Stimulated activated naive CD4-positive, alpha-beta T cell treated with Interleukin-2 at 50 U/mL for 16 hours (primary cell): Measurements from ENCODE around the gene TRIM7.

Experiments used
- DNase-seq: peaks from one replicate; lab custom pipeline; 2025; lab: John Stamatoyannopoulos, UW

Gene TRIM7

DNA sequence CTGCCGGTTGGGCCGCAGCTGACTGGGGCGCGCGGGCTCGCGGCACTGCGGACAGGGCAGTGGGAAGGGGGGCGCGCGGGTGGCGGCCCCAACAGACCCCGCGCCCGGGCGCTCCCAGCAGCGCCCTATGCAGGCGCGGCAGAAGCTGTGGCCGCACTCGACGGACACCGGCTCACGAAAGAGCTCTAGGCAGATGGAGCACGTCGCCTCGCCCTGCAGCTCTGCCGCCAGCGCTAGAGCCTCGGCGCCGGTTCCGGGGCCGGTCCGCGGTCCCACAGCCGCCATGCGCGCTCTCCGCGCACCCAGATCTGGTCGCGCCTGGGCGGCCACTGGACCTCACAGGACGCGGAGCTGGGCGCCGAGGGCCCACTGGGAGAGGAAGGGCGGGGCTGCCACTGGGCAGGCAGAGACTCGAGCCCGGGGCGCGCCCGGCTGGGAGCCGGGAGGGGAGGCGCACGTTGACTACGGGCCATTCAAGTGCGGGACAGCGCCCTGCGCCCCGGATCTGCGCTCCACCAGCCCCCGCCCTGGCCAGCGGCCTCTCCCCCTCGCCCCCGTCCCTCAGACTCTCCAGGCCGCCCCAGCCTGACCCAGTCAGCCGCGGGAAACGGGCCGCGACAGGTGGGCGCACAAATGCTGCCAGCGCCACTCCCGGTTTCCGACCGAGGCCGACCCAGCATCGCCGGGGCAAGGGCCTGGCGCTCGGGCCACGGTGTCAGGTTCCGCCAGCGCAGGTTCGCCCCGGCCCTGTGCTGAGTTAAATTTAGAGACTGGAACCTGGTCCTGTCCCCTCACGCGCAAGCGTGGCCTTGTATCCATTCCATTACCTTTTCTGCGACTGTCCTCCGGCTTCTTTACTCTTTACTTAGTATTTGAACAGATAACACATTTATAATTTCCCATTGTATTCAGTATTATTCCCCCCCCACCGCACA, at the start of gene TRIM7:
Gene TRIM7, minus strand, starts transcription at position 371 of the 935 bp plus-strand sequence. Its CDS starts 86 bp downstream, at position 285.
- no peak for DNase-seq

DNA sequence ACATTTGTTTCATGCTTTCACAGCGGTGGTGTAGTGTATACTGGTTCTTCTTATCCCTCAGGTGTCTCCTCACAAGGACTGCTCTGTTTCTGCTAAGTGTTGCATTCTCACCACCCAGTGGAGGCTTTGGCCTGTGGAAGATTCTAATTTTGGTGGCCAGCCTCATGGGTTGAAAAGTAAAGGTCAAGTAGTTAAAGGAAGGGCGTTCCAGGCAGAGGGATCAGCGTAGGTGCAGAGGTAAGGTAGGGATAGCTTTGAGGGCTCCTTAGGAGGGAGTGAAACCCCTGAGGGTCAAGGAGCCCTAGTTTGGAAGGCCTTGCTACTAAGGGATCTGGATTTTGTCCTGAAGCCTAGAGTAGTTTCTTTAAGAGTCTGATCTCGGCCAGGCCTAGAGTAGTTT, 43.3 kb upstream of the TRIM7 start:
- no peak for DNase-seq

DNA sequence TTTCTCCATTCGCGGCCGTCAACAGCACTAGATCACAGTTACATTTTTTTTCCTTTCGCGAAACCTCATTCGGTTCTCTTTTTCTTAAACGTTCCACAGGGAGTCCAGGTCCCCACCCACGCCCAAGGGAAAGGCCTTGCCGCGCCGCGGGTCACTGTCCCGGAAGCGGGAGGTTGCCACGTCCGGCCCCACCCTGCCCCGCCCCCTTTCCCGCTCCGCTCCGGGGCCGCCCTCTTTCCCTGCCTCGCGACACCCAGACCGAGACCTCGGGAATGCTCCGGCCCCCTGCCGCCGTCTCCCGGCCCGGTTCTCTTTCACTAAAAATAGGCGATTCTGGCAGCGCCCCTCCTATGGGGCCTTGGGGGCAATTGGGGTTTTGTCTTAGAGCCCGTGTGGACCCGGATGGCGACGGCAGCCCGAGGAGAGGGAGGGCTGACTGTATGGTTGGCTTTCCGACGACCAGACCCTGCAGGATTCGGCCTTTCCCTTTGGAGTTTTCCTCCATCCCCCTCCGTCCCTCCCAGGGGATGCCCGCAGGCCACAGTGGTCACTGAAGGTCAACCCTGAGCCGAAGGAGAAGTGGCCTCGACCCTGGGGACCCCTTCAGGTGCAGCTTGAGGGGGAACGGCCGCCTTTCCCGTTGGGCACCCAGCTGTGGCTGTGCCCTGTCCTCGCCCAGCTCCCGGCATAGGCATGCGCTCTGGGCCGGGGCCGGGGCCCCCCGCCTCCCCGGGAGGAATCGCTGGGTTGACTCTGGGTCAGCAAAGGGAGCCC, 41.5 kb upstream of the TRIM7 start:
- no peak for DNase-seq

DNA sequence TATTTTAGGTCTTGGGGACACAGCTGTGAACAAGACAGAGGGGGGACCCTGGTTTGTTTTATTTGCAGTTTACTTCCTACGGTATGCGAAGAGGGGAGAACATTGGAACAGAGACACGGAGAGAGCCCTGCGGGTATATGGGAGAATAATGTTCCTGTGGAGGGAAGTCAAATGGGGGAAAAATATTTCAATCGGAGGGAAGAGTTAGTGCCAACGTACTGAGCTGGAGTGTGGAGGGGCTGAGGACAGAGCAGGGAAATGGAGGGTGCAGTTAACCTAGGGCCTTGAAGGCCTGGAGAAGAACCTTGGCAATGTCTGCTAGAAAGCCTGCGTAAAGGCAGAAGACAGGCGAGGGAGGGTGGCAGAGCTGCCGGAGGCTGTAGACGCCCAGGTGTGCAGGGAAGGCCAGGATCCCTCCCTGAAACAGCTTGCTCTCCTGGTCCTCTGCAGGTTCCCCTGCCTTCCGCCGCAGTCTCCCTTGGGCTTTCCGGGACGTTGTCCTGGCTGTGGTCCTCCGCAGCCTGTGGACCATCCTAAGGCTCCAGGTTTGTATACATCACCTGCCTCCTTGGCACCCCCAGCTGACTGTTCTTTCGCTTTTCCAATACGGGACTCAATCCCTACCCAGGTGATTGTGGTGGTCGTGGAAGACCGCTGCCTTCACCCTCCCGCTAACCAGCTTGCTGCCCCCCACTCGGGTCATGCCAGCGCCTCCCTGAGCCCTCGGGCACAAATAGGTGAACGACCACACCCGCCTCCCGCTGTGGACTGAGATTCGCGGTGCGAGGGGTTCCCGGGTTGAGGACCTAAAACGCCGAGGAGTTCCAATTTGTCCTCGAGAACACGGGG, 40.7 kb upstream of the TRIM7 start:
- no peak for DNase-seq

DNA sequence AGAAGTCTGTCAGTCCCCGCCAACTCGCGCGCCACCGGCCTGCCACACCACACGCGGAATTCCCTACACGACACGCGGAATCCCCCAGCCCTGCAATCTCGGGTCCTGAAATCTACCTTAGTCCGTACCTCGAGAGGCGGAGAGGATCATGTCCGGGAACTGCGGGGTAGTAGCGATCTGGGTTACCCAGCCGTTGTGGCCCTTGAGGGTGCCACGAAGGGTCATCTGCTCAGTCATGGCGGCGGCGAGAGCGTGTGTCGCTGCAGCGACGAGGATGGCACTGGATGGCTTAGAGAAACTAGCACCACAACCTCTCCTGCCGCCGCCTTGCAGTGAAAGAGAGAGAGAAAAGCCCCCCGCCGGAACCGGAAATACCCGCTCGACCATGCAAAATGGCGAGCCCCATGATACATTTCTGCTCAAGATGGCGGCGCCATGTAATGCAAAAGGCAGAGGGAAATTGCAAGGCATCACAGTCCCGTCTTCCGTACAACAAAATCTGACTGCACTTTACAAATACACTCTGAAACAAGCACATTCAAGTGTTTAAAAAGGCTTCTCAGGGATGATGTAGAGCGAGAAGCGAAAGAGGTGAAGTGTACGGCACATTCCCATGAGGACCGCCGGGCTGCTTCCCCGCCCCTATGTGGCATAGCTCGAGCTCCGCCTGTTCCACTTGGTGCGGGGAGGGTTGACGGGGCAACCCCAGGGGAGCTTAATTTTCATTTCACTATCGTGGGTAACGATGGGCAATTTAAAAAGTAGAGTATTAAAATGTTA, 38.8 kb upstream of the TRIM7 start, which contains the start of gene RACK1:
Gene RACK1, minus strand, starts transcription at position 343 of the 780 bp plus-strand sequence. Its CDS starts 106 bp downstream, at position 237.
- no peak for DNase-seq

DNA sequence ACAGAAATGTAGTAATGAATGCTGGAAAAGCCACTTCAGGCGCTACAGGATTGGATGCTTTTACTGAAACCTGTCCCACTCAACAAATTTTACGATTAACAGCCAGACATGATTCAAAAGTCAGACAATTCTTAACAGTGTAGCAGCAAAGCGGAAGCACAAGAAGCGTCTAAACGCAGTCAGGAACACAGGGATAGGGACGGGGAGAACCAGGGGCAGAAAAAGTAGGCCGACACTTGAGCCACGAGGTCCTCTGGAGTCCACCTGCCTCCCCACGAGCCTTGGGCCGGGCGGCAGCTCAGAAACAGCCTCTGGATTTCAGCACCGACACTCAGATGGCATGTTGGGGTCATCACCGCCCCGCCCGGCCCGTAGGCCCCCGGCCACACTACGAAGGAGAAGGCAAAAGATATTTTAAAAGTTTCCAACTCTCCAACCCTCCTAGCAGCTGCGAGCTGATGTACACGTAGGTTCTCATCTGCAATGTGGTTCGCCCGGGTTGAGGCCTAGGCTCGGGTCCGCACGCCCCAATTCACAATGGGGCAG, 38.1 kb upstream of the TRIM7 start:
- no peak for DNase-seq

DNA sequence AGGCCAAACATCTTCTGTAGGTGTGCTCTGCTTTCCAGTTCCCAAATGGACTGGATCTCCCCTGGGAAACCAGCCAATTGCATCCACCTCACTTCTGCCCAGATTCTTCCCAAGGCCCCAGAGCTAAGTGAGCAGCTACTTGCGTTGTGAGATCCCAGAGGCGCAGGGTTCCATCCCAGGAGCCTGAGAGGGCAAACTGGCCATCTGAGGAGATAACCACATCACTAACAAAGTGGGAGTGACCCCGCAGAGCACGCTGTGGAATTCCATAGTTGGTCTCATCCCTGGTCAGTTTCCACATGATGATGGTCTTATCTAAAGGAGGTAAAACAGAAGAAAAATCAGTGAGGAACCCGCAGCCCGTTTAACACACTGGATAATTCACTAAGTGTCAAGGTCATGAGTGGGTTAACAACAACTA, 37.0 kb upstream of the TRIM7 start:
- DNase-seq: no peak

DNA sequence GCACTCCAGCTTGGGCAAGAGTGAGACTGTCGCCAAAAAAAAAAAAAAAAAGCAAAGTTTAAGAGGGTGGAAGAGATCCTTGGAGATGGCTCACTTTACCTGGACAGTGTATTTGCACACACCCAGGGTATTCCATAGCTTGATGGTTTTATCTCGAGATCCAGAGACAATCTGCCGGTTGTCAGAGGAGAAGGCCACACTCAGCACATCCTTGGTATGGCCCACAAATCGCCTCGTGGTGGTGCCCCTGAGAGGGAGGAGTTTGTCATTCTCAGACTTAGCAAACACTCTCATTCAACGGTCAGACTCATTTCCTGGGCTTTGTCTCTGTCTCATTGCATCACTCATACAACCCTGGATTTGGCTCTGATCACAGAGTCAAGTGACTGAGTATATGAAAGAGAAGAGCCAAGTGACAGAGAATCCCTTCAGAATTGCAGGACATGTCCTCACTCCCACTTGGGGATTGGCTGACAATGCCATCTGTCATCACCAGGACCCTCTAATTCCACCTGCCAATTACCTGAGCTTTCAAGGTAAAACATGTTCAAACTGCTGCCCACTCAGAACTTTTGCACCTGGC, 36.5 kb upstream of the TRIM7 start:
- DNase-seq: no peak

DNA sequence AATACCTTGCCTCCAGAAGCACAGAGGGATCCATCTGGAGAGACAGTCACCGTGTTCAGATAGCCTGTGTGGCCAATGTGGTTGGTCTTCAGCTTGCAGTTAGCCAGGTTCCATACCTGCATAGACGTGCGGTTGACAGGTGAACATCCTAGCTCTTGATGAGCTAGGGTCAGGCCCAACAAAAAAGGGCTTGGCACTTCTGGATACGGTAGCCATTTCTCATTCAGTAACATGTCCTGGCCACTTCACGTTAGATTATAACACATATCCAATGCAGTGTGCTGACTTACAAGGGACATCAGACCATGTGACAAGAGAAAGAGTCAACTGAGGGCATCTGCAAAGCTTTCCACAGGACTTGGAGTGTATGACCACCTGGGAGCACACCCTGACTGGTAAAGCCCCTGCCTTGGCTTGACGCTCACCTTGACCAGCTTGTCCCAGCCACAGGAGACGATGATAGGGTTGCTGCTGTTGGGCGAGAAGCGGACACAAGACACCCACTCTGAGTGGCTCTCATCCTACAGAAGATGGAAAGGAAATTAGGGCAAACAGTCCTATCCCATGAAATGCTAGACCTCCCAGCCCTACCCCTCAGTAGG, 34.2 kb upstream of the TRIM7 start:
- no peak for DNase-seq

DNA sequence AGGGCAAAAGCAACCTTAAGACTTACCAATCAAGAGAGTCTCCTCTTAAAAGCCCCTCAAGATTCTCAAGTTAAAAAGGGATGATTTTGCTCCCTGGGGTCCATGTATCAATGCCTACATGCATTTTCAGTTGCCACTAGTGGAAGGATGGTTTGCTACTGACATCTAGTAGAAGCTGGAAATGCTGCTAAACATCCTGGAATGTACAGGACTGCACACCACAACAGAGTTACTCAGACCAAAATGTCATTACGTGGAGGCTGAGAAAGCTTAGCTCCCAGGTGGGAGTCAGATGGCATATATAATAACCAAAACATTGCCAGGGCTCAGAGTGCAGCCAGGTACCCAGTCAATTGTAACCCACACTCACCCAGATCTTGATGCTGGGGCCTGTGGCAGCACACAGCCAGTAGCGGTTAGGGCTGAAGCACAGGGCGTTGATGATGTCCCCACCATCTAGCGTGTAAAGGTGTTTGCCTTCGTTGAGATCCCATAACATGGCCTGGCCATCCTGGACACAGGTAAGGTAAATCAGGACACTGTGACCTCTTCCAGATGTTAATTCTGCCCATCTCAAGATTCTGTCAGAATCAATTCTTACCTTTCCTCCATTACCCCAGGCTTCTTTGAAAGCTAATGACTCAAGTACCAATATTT, 32.9 kb upstream of the TRIM7 start:
- DNase-seq: no peak

DNA sequence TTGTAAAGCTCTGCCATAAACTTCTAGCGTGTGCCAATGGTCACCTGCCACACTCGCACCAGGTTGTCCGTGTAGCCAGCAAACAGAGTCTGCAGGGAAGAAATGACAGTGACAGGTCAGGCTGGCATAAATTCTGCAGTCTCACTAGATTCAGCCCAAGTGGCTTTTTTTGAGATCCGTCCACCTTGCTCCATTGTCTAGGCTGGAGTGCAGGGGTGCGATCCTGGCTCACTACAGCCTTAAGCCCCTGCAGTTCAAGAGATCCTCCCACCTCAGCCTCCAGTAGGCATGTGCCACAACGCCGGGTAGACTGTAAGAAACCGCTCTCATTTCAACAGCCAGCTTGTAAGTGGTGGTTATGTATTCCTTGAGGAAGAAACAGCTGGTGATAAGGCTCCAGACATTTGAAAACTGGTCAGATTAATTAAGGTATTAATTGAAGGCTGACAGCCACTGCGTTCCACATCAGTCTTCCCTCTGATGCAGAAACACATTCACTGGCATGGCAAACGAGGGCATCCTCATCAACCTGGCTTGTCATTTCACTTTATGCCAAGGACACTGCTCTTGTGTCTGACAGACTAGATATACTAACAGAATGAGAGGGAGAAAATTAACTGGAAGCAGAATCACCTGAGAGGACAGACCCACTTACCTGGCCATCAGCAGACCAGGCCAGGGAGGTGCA, 32.1 kb upstream of the TRIM7 start:
- no peak for DNase-seq

DNA sequence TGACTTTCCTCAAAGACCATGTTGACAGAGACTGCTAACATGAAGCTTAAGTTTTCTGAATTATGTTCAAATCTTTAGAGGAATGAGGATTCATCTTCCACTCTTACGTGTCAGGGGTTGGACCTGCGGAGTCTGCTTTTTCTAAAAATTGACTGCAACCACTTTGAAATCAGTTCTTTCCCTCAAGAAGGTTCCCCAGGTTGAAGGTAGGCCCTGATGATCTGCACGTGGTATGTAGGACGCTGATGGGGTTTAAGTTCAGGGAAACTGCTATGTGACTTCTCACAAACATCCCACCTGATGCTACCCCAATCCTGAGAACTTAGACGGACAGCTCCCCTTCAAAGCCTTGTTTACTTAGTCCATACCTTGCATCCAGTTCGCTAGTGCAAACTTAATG, 31.5 kb upstream of the TRIM7 start:
- no peak for DNase-seq

DNA sequence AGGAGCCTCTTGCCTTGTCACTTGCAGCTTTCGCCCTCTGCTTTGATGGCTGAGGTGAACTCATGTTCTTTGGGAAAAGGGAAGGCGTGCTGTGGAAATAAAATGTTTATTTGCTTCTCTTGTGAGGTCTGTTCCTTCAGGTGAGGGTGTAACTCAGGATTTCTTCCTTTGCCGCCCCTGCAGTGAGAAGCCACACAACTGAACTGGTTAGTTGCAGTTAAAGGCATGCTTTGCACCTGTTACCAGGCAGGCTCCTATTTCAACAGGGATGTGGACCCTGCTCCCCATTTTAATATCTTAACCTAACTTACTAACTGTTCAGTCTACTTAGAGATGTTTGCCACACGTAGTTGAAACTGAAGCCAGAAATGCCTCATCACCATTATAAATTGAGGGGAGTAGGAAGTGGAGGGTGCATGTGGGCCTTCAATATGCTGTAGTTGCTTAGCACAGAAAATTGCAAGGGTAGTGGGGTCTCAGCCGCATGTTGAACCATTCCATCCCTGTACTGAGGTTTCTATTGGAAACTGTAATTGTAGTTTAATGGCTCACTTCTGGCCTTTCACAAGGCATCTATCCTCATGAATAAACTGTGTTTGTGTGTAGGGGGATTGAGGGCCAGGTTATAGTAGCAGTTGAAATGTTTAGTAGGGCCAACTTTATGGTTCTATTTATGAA, 30.8 kb upstream of the TRIM7 start:
- no peak for DNase-seq

DNA sequence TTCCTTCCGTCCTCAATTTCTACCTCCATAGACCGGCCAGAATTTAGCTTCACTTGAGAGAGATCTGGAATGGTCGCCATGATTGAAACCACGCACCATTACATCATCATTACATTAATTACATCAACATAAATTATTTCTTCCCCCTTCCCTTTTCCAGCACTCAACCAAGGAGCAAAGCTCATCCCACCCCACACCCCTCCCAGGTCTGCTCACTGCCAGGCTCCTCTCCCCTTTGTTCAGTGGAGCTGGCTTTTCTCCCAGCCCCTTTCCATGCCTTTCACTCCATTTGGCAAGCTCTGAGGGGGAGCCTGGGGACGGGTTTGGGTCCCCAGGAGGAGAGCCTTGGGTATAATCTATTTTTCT, 30.3 kb upstream of the TRIM7 start:
- no peak for DNase-seq

DNA sequence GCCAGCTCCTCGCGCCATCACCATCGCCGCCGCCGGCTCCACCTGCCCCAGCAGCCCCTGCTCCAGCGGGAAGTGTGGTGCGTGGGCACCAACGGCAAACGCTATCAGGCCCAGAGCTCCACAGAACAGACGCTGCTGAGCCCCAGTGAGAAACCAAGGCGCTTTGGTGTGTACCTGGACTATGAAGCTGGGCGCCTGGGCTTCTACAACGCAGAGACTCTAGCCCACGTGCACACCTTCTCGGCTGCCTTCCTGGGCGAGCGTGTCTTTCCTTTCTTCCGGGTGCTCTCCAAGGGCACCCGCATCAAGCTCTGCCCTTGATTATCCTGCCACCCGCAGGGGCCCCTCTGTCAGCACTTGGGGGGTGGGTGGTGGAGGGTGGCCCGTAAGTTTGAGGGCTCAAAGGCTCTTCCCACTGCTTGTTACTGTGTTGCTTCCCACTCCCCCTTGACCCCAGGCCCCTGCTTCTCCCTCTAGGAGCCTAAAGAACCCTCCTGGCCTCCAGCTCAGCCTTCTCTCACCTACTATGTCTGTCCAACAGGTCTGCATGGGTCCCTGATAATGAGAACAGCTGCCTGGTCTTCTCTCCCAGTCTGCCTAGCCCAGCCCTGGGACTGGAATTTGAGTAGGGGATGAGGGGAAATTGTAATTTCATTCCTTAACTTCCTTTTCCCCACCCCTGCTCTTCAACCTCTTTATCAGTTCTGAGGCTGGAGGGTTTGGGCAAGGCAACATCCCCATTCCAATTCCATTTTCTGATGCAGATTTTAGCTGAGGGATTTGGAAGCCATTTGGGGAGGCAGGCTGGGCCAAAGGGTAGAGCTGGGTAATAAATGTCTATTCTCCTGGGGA, 29.7 kb upstream of the TRIM7 start:
- DNase-seq: no peak

DNA sequence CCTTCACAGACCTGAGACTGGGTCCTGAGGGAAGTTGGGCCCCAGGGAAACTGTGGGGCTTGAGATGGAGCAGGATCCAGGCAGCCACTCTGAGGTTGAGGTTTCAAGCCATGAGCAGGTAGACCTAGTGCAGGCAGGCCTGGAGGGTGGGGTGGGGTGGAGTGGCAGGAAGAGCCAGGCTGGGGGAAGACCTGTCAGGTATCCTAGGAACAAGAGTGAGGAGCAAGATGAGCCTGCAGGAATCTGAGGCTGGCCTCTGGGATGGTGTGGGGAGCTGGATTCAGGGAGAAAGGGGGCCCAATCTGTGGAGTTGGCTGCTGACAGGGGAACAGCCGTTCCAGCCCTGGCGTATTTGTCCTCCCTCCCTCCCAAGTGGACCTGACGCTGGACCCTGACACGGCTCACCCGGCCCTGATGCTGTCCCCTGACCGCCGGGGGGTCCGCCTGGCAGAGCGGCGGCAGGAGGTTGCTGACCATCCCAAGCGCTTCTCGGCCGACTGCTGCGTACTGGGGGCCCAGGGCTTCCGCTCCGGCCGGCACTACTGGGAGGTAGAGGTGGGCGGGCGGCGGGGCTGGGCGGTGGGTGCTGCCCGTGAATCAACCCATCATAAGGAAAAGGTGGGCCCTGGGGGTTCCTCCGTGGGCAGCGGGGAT, 28.9 kb upstream of the TRIM7 start:
- no peak for DNase-seq
